Measurements from ENCODE around the gene MAP2K3. TPM values are rescaled to one million over a fixed set of nuclear protein-coding genes. Genes with fewer than 3 reads are reported as not detected.
"Not testable (repeated sequence)": the region's sequence is repeated elsewhere in the genome, so short reads cannot be mapped to it uniquely, and the experiment has no call there.

Gene MAP2K3
- total RNA-seq, 1 donor from 2014 or later, result 42.2 TPM

GRCh38 chr17:21339571-21339970 lies 55.1 kb downstream of the MAP2K3 start:
- ATAC-seq; intact Hi-C loops (cut with DNase I): not testable (repeated sequence)
- peak; percentile 38 for DNase-seq (ENCODE audit: low spot score)

GRCh38 chr17:21340407-21340806 lies 55.9 kb downstream of the MAP2K3 start:
- intact Hi-C loops (cut with DNase I); ATAC-seq: not testable (repeated sequence)
- DNase-seq (ENCODE audit: low spot score), result peak; percentile 10

GRCh38 chr17:21341279-21341678 lies 56.8 kb downstream of the MAP2K3 start:
- DNase-seq (ENCODE audit: low spot score); ATAC-seq; intact Hi-C loops (cut with DNase I): not testable (repeated sequence)

GRCh38 chr17:21341925-21342540 lies 57.5 kb downstream of the MAP2K3 start:
- intact Hi-C loops (cut with DNase I); ATAC-seq; DNase-seq (ENCODE audit: low spot score): not testable (repeated sequence)

- intact Hi-C loops (cut with DNase I); ATAC-seq: not testable (repeated sequence)
- DNase-seq (ENCODE audit: low spot score), result peak; percentile 46
Measured at GRCh38 chr17:21343061-21343949, 58.8 kb downstream of the MAP2K3 start.

- ATAC-seq; DNase-seq (ENCODE audit: low spot score); intact Hi-C loops (cut with DNase I): not testable (repeated sequence)
Measured at GRCh38 chr17:21344801-21345200, 60.3 kb downstream of the MAP2K3 start.

- DNase-seq (ENCODE audit: low spot score) (peak; percentile 50), ATAC-seq (no peak)
- intact Hi-C loops (cut with DNase I), result no loop called here
Measured at GRCh38 chr17:21345236-21345635, 60.7 kb downstream of the MAP2K3 start.

GRCh38 chr17:21346107-21346506 lies 61.6 kb downstream of the MAP2K3 start:
- intact Hi-C loops (cut with DNase I); ATAC-seq; DNase-seq (ENCODE audit: low spot score): not testable (repeated sequence)

- ATAC-seq; intact Hi-C loops (cut with DNase I); DNase-seq (ENCODE audit: low spot score): not testable (repeated sequence)
Measured at GRCh38 chr17:21346651-21347250, 62.2 kb downstream of the MAP2K3 start.

- intact Hi-C loops (cut with DNase I); DNase-seq (ENCODE audit: low spot score); ATAC-seq: not testable (repeated sequence)
Measured at GRCh38 chr17:21347660-21348059, 63.1 kb downstream of the MAP2K3 start.

- peak; percentile 28 for DNase-seq (ENCODE audit: low spot score)
- intact Hi-C loops (cut with DNase I); ATAC-seq: not testable (repeated sequence)
Measured at GRCh38 chr17:21348081-21348925, 63.8 kb downstream of the MAP2K3 start.

GRCh38 chr17:21348926-21349261 lies 64.4 kb downstream of the MAP2K3 start:
- ATAC-seq; DNase-seq (ENCODE audit: low spot score); intact Hi-C loops (cut with DNase I): not testable (repeated sequence)

GRCh38 chr17:21349358-21350050 lies 65.0 kb downstream of the MAP2K3 start:
- DNase-seq (ENCODE audit: low spot score); intact Hi-C loops (cut with DNase I); ATAC-seq: not testable (repeated sequence)

- ATAC-seq; intact Hi-C loops (cut with DNase I): not testable (repeated sequence)
- DNase-seq (ENCODE audit: low spot score), result peak; percentile 26
Measured at GRCh38 chr17:21350495-21350894, 66.0 kb downstream of the MAP2K3 start.

- ATAC-seq (no peak), DNase-seq (ENCODE audit: low spot score) (peak; percentile 42)
- intact Hi-C loops (cut with DNase I), result no loop called here
Measured at GRCh38 chr17:21351366-21352065, 67.0 kb downstream of the MAP2K3 start.

GRCh38 chr17:21352221-21352980 lies 67.9 kb downstream of the MAP2K3 start:
- peak; percentile 43 for DNase-seq (ENCODE audit: low spot score)

GRCh38 chr17:21352981-21353265 lies 68.4 kb downstream of the MAP2K3 start:
- ATAC-seq (no peak), DNase-seq (ENCODE audit: low spot score) (no peak)
- intact Hi-C loops (cut with DNase I), result no loop called here

More at GRCh38 chr17:21352221-21352980, 67.9 kb downstream of the MAP2K3 start:
- intact Hi-C loops (cut with DNase I), result no loop called here
- no peak for ATAC-seq

Data from sciatic nerve (tissue), 2 donors.